CD4-positive, alpha-beta T cell treated with Interleukin-17A for 1 hour (primary cell): Measurements from ENCODE around the gene LRRTM1.

ENCODE experiments used
- DNase-seq: peaks from one replicate; pipeline ENCODE4 v3.0.0-alpha.2; 2020

LRRTM1 gene

GRCh38 chr2:80302314-80303005, 2.1 kb downstream of the LRRTM1 start:
- no peak for DNase-seq

- no peak for DNase-seq
Measured at GRCh38 chr2:80302001-80302313, 2.6 kb downstream of the LRRTM1 start.

GRCh38 chr2:80300954-80301353, 3.6 kb downstream of the LRRTM1 start:
- no peak for DNase-seq

GRCh38 chr2:80300346-80300745, 4.2 kb downstream of the LRRTM1 start:
- no peak for DNase-seq

GRCh38 chr2:80299661-80300060, 4.9 kb downstream of the LRRTM1 start:
- no peak for DNase-seq

- DNase-seq, result no peak
Measured at GRCh38 chr2:80298954-80299353, 5.6 kb downstream of the LRRTM1 start.

- DNase-seq, result no peak
Measured at GRCh38 chr2:80293039-80293438, 11.5 kb downstream of the LRRTM1 start.

GRCh38 chr2:80292474-80292873, 12.1 kb downstream of the LRRTM1 start:
- DNase-seq, result no peak

- no peak for DNase-seq
Measured at GRCh38 chr2:80291656-80292055, 12.9 kb downstream of the LRRTM1 start.

GRCh38 chr2:80288576-80288975, 16.0 kb downstream of the LRRTM1 start:
- no peak for DNase-seq

- no peak for DNase-seq
Measured at GRCh38 chr2:80281049-80281448, 23.5 kb downstream of the LRRTM1 start.

GRCh38 chr2:80280598-80280997, 24.0 kb downstream of the LRRTM1 start:
- no peak for DNase-seq

GRCh38 chr2:80269806-80270205, 34.7 kb downstream of the LRRTM1 start:
- DNase-seq, result no peak

- DNase-seq, result no peak
Measured at GRCh38 chr2:80266231-80266630, 38.3 kb downstream of the LRRTM1 start.

- no peak for DNase-seq
Measured at GRCh38 chr2:80259292-80259691, 45.3 kb downstream of the LRRTM1 start.

GRCh38 chr2:80258793-80259192, 45.8 kb downstream of the LRRTM1 start:
- DNase-seq, result no peak

GRCh38 chr2:80258341-80258740, 46.2 kb downstream of the LRRTM1 start:
- DNase-seq, result no peak

- DNase-seq, result no peak
Measured at GRCh38 chr2:80257450-80257849, 47.1 kb downstream of the LRRTM1 start.

GRCh38 chr2:80256782-80257167, 47.8 kb downstream of the LRRTM1 start:
- DNase-seq, result no peak

- DNase-seq, result no peak
Measured at GRCh38 chr2:80255918-80256781, 48.4 kb downstream of the LRRTM1 start.

GRCh38 chr2:80252294-80252986, 52.1 kb downstream of the LRRTM1 start:
- no peak for DNase-seq
